Measurements from ENCODE around the gene ACLY. TPM values are rescaled to one million over a fixed set of nuclear protein-coding genes. Genes with fewer than 3 reads are reported as not detected.

Gene ACLY
- total and polyA plus RNA-seq, 2 of the 13 experiments (the other 11 are each of a cell fraction or from before 2014, with no cell fraction given), result 111 to 218 TPM

GRCh38 chr17:41864836-41865595 lies 53.7 kb downstream of the ACLY start, which contains the start of gene KLHL11 (continued):
- TF ChIP-seq ZNF138 (CRISPR knock-in tag; IDR thresholded peaks at IDR 0.05; ENCODE audit: low read depth), result peak; percentile 86; the same call in 1 of the 2 replicates
- no peak for TF ChIP-seq NFE2L1 (CRISPR knock-in tag; IDR thresholded peaks at IDR 0.05; ENCODE audit: borderline replicate concordance)
- TF ChIP-seq ZNF597 (CRISPR knock-in tag; IDR thresholded peaks at IDR 0.05), result no peak
- peak; percentile 37; the same call in 1 of the 2 replicates for TF ChIP-seq ESRRA (CRISPR knock-in tag; IDR thresholded peaks at IDR 0.05; ENCODE audit: low read depth)
- TF ChIP-seq PRPF4 (IDR thresholded peaks at IDR 0.05; ENCODE audit: low read depth, low read length, poor library complexity, severe bottlenecking), result no peak
- TF ChIP-seq FOXM1 (CRISPR knock-in tag; IDR thresholded peaks at IDR 0.05), result 0 out of 2 replicates have a peak, but pooled peaks have one; percentile 49
- TF ChIP-seq KDM5A (IDR thresholded peaks at IDR 0.05; ENCODE audit: borderline replicate concordance, low read length), result peak; percentile 73
- 0 out of 2 replicates have a peak, but pooled peaks have one; percentile 7 for TF ChIP-seq ZNF317 (CRISPR knock-in tag; IDR thresholded peaks at IDR 0.05)
- 0 out of 2 replicates have a peak, but pooled peaks have one; percentile 40 for TF ChIP-seq ZNF44 (CRISPR knock-in tag; IDR thresholded peaks at IDR 0.05)
- peak; percentile 23; the same call in 1 of the 2 replicates for TF ChIP-seq ZFP90 (CRISPR knock-in tag; IDR thresholded peaks at IDR 0.05; ENCODE audit: borderline replicate concordance)
- peak; percentile 71 for TF ChIP-seq MYC (CRISPR knock-in tag; IDR thresholded peaks at IDR 0.05; ENCODE audit: borderline replicate concordance)
- TF ChIP-seq BRCA1 (CRISPR knock-in tag; IDR thresholded peaks at IDR 0.05), result 0 out of 2 replicates have a peak, but pooled peaks have one; percentile 28
- peak; percentile 91 for TF ChIP-seq ZNF501 (CRISPR knock-in tag; IDR thresholded peaks at IDR 0.05)
- no peak for TF ChIP-seq PLSCR1 (CRISPR knock-in tag; IDR thresholded peaks at IDR 0.05; ENCODE audit: borderline replicate concordance)
- peak; percentile 46 for TF ChIP-seq CBX1 (IDR thresholded peaks at IDR 0.05; ENCODE audit: low read depth)
- peak; percentile 83 for TF ChIP-seq MXD4 (CRISPR knock-in tag; IDR thresholded peaks at IDR 0.05)
- no peak for TF ChIP-seq STAT5B (CRISPR knock-in tag; IDR thresholded peaks at IDR 0.05)
- peak; percentile 94 for TF ChIP-seq ZFP91 (CRISPR knock-in tag; IDR thresholded peaks at IDR 0.05; ENCODE audit: borderline replicate concordance)
- peak; percentile 87 for TF ChIP-seq KAT8 (CRISPR knock-in tag; IDR thresholded peaks at IDR 0.05)
- TF ChIP-seq ZNF883 (CRISPR knock-in tag; IDR thresholded peaks at IDR 0.05; ENCODE audit: not compliant biosample characterization), result peak; percentile 87
- no peak; the same call in 1 of the 2 replicates for TF ChIP-seq PAX8 (CRISPR knock-in tag; IDR thresholded peaks at IDR 0.05; ENCODE audit: borderline replicate concordance)
- TF ChIP-seq ZBTB34 (CRISPR knock-in tag; IDR thresholded peaks at IDR 0.05), result 0 out of 2 replicates have a peak, but pooled peaks have one; percentile 61
- peak; percentile 81; the same call in 1 of the 2 replicates for TF ChIP-seq ZNF235 (CRISPR knock-in tag; IDR thresholded peaks at IDR 0.05; ENCODE audit: borderline replicate concordance)
- no peak for TF ChIP-seq ZNF879 (CRISPR knock-in tag; IDR thresholded peaks at IDR 0.05)
- no peak for TF ChIP-seq TBL1XR1 (IDR thresholded peaks at IDR 0.05; ENCODE audit: borderline replicate concordance, low read length, partially characterized antibody)

Measured in HepG2 (cell line).